Measurements from ENCODE around the gene NRTN.
A peak's percentile ranks its signal among the peaks of the same experiment; 100 is the strongest.
"Not testable (repeated sequence)": the region's sequence is repeated elsewhere in the genome, so short reads cannot be mapped to it uniquely, and the experiment has no call there.

NRTN gene

DNA sequence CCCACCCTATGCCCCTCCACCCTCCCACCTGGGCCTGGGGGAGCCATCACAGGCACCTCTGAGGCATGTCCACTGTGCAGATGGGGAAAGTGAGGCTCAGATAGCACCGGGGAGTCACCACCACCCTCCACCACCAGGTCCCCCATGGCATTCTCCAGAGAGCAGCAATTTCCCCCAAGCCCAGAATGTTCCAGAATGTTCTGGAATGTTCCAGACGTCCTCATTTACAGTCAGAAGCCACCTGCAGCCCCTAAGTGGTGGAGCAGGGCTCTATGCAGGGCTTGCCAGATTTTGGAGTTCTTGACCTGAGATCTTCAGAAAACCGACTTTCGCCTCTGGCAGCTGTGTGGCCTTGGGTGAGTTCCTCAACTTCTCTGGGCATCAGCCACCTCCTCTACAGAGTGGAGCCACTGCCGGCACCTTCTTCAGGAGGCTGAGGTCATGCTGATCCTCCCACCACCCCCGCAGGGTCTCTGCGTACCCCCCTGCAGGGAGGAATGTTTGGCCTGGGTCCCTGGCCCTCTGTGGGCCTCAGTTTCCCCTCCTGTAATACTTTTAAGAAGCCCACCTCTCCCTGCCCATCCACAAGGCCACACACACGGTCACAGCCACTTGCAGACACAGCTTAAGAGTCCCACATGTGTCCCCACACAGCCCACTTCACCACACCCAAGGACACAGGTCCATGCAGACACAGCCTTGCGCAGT is 59.3 kb downstream of the NRTN start:
- no peaks in the 10 kb centered on the region for H3K36me3 ChIP-seq (ENCODE audit: control insufficient read depth in 5 of 5, insufficient read depth in 5 of 5, low read length in 5 of 5)
- H3K27ac ChIP-seq (ENCODE audit: low read depth, low read length) = no peak overlapping the region
- H3K27me3 ChIP-seq (ENCODE audit: control insufficient read depth in 5 of 5, insufficient read depth in 4 of 5, low read length in 5 of 5) = peaks cover 5 to 12% (median 6%) of the 10 kb centered on the region in 5 donors
- no peak overlapping the region for H3K9ac ChIP-seq (ENCODE audit: low read length in 5 of 5)
- H3K4me3 ChIP-seq (ENCODE audit: low read depth in 1 of 5, low read length in 5 of 5) = no peak overlapping the region
- H3K9me3 ChIP-seq (ENCODE audit: control insufficient read depth in 5 of 5, low read length in 5 of 5) = no peaks in the 10 kb centered on the region
- no peaks in the 10 kb centered on the region for H3K4me1 ChIP-seq (ENCODE audit: control insufficient read depth in 5 of 5, insufficient read depth in 5 of 5, low read length in 5 of 5)

DNA sequence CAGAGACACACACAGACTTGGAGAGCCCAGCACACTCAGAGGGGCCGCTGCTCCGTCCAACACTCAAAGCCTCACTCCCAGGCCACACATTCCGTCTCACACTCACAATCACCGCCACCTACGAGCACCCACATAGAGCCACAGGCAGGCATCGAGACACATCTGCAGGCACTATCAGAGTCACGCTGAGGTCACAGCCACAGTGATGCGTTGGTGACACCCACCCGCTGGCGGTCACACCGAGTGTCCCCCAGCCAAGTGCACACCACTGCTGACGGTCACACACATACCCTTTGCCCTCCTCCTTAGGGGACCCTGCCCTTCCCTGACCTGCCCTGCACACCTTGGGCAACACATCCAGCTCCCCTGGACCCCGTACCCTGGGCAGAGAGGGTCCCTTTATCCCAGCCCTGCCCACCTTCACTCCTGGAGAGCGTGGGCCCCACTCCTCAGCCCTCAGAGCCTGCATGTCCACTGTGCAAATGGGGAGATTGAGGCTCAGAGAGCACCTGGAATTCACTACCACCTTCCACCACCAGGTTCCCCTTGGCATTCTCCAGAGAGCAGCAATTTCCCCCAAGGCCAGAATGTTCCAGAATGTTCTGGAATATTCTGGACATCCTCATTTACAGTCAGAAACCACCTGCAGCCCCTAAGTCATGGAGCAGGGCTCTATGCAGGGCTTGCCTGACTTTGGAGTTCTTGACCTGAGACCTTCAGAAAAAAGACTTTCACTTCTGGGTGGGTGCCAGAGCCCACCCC is 60.0 kb downstream of the NRTN start:
- Histone ChIP-seq H3K4me1 (ENCODE audit: control insufficient read depth in 5 of 5, insufficient read depth in 5 of 5, low read length in 5 of 5) (no peaks in the 10 kb centered on the region), H3K9me3 (ENCODE audit: control insufficient read depth in 5 of 5, low read length in 5 of 5) (no peaks in the 10 kb centered on the region), H3K9ac (ENCODE audit: low read length in 5 of 5) (no peak overlapping the region), H3K4me3 (ENCODE audit: low read depth in 1 of 5, low read length in 5 of 5) (no peak overlapping the region), H3K36me3 (ENCODE audit: control insufficient read depth in 5 of 5, insufficient read depth in 5 of 5, low read length in 5 of 5) (no peaks in the 10 kb centered on the region), H3K27ac (ENCODE audit: low read depth, low read length) (no peak overlapping the region), H3K27me3 (ENCODE audit: control insufficient read depth in 5 of 5, insufficient read depth in 4 of 5, low read length in 5 of 5) (peaks cover 5 to 10% (median 6%) of the 10 kb centered on the region in 5 donors)

DNA sequence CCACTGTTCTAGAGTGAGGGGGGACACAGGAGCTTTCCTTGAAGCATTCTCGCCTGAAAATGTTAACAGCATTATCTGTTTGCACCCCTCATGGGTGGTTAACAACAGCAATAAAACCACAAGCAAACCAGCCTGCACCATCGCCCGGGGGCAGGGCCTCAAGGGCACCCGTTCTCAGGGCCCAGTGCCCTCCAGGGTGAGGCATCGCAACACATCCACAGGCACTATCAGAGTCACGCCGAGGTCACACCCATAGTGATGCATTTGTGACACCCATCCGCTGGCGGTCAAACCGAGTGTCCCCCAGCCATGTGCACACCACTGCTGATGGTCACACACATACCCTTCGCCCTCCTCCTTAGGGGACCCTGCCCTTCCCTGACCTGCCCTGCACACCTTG is 60.9 kb downstream of the NRTN start:
- no peaks in the 10 kb centered on the region for H3K36me3 ChIP-seq (ENCODE audit: control insufficient read depth in 5 of 5, insufficient read depth in 5 of 5, low read length in 5 of 5)
- no peak overlapping the region for H3K27ac ChIP-seq (ENCODE audit: low read depth, low read length)
- H3K4me1 ChIP-seq (ENCODE audit: control insufficient read depth in 5 of 5, insufficient read depth in 5 of 5, low read length in 5 of 5) = no peaks in the 10 kb centered on the region
- H3K4me3 ChIP-seq (ENCODE audit: low read depth in 1 of 5, low read length in 5 of 5) = no peak overlapping the region
- H3K9ac ChIP-seq (ENCODE audit: low read length in 5 of 5) = no peak overlapping the region
- peaks cover 5 to 10% (median 6%) of the 10 kb centered on the region in 5 donors for H3K27me3 ChIP-seq (ENCODE audit: control insufficient read depth in 5 of 5, insufficient read depth in 4 of 5, low read length in 5 of 5)
- H3K9me3 ChIP-seq (ENCODE audit: control insufficient read depth in 5 of 5, low read length in 5 of 5) = no peaks in the 10 kb centered on the region

DNA sequence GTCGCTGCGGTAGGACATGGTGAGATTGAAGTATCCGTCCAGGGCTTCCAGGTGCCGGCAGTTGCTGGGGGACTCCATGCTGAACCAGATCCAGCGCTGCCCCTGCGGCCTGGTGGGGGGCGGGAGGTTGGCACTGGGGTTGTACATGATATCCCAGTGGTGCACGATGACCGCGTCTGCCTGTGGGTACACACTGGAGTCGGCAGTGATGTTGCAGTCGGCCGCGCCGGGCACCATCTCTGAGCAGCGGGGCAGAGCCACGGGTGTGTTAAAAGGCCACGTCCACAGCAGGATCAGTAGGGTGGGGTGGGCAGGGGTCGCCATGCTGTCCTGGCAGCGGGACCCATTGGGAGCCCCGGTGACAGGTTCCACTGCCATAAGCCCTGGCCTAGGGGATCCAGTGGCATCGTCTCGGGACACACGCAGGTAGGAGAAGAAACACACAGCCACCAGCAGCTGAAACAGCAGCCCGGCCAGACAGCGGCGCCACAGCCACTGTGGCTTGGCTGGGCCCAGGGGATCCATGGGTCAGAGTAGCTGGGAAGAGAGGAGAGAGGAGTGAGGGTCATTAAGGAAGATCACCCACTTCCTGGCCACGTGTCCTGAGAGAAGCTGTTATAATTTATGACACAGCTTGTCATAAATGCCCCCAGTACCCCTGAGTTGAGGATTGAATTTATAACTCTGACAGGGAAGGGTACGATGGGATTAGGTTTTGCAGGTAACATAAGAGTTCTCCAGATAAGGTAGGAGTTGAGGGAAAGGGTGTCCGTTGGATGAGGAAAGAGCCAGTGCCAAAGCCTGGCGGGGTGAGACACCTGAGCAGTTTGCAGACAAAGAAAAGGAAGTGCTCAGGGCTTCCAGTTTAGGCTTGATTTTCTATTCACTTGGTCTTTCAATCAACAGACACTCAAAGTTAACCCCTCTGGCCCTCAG is 62.6 kb downstream of the NRTN start:
- Histone ChIP-seq H3K9me3 (ENCODE audit: control insufficient read depth in 5 of 5, low read length in 5 of 5) (no peaks in the 10 kb centered on the region), H3K27me3 (ENCODE audit: control insufficient read depth in 5 of 5, insufficient read depth in 4 of 5, low read length in 5 of 5) (peaks cover 0 to 6% (median 5%) of the 10 kb centered on the region in 5 donors), H3K4me3 (ENCODE audit: low read depth in 1 of 5, low read length in 5 of 5) (no peak overlapping the region), H3K9ac (ENCODE audit: low read length in 5 of 5) (no peak overlapping the region), H3K36me3 (ENCODE audit: control insufficient read depth in 5 of 5, insufficient read depth in 5 of 5, low read length in 5 of 5) (no peaks in the 10 kb centered on the region), H3K27ac (ENCODE audit: low read depth, low read length) (no peak overlapping the region), H3K4me1 (ENCODE audit: control insufficient read depth in 5 of 5, insufficient read depth in 5 of 5, low read length in 5 of 5) (peaks cover 0 to 3% (median 0%) of the 10 kb centered on the region in 5 donors)

DNA sequence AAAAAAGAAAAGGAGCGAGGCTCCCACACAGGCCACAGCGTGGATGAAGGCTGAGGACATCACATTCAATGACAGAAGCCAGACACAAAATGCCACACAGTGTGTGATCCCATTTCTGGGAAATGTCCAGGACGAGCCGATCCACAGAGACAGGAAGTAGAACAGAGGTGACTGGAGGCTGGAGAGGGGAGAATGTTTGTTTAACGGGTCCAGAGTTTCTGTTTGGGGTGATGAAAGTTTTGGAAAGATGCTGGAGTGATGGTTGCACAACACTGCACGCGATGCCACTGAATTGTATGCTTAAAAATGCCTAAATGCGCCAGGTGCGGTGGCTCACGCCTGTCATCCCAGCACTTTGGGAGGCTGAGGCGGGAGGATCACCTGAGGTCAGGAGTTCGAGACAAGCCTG is 66.1 kb downstream of the NRTN start:
- Histone ChIP-seq H3K36me3 (ENCODE audit: control insufficient read depth in 5 of 5, insufficient read depth in 5 of 5, low read length in 5 of 5) (no peaks in the 10 kb centered on the region), H3K27me3 (ENCODE audit: control insufficient read depth in 5 of 5, insufficient read depth in 4 of 5, low read length in 5 of 5) (peaks cover 0 to 5% (median 3%) of the 10 kb centered on the region in 5 donors), H3K9ac (ENCODE audit: low read length in 5 of 5) (no peak overlapping the region), H3K9me3 (ENCODE audit: control insufficient read depth in 5 of 5, low read length in 5 of 5) (no peaks in the 10 kb centered on the region), H3K4me3 (ENCODE audit: low read depth in 1 of 5, low read length in 5 of 5) (no peak overlapping the region), H3K27ac (ENCODE audit: low read depth, low read length) (no peak overlapping the region), H3K4me1 (ENCODE audit: control insufficient read depth in 5 of 5, insufficient read depth in 5 of 5, low read length in 5 of 5) (peaks cover 0 to 3% (median 0%) of the 10 kb centered on the region in 5 donors)

DNA sequence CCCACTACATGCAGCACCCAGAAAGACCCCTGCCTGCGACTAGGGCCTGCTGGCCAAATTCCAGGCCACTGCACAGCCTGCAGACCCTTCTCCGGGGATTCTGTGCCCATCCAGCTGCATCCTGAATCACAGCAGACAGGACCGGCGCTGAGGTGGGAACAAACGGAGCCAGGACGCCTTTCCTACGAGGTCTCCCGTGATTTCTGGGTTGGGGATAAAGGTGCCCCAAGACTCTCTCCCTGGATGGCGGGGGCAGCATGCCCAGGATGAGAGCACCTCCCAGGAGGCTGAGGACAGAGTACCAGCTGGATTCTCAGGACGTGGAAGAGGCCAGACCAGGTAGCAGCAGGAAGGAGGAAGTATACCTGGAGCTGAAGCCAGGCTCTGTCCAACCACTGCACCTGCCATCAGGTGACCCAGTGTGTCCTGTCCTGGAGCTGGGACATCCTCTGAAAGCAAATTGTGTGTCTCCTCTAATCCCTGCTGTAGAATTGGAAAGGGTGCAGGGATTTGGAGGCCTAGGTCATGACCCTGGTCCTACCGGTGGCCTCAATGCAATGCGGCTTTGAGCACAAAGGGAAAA is 68.8 kb downstream of the NRTN start:
- H3K4me1 ChIP-seq (ENCODE audit: control insufficient read depth in 5 of 5, insufficient read depth in 5 of 5, low read length in 5 of 5) = peaks cover 0 to 3% (median 0%) of the 10 kb centered on the region in 5 donors
- no peaks in the 10 kb centered on the region for H3K36me3 ChIP-seq (ENCODE audit: control insufficient read depth in 5 of 5, insufficient read depth in 5 of 5, low read length in 5 of 5)
- no peak overlapping the region for H3K9ac ChIP-seq (ENCODE audit: low read length in 5 of 5)
- H3K27ac ChIP-seq (ENCODE audit: low read depth, low read length) = no peak overlapping the region
- no peaks in the 10 kb centered on the region for H3K9me3 ChIP-seq (ENCODE audit: control insufficient read depth in 5 of 5, low read length in 5 of 5)
- peaks cover 12 to 18% (median 12%) of the 10 kb centered on the region in 5 donors for H3K27me3 ChIP-seq (ENCODE audit: control insufficient read depth in 5 of 5, insufficient read depth in 4 of 5, low read length in 5 of 5)
- no peak overlapping the region for H3K4me3 ChIP-seq (ENCODE audit: low read depth in 1 of 5, low read length in 5 of 5)

DNA sequence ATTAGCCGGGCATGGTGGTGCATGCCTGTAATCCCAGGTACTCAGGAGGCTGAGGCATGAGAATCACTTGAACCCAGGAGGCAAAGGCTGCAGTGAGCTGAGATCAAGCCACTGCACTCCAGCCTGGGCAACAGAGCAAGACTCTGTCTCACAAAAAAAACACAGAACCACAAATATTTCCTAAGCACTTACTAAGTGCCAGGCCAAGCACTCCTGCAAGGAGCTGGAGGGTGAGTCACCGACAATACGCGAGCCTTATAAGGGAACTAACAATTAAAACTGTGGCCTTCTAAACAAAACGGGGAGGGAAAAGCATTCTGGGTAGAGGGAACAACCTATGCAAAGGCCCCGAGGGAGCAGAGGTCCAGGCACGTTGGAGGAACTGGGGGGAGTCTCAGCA is 69.6 kb downstream of the NRTN start:
- H3K4me1 ChIP-seq (ENCODE audit: control insufficient read depth in 5 of 5, insufficient read depth in 5 of 5, low read length in 5 of 5); H3K4me3 ChIP-seq (ENCODE audit: low read depth in 1 of 5, low read length in 5 of 5); H3K9me3 ChIP-seq (ENCODE audit: control insufficient read depth in 5 of 5, low read length in 5 of 5); H3K27ac ChIP-seq (ENCODE audit: low read depth, low read length); H3K36me3 ChIP-seq (ENCODE audit: control insufficient read depth in 5 of 5, insufficient read depth in 5 of 5, low read length in 5 of 5); H3K9ac ChIP-seq (ENCODE audit: low read length in 5 of 5): not testable (repeated sequence)
- peaks cover 15 to 21% (median 19%) of the 10 kb centered on the region in 5 donors for H3K27me3 ChIP-seq (ENCODE audit: control insufficient read depth in 5 of 5, insufficient read depth in 4 of 5, low read length in 5 of 5)

DNA sequence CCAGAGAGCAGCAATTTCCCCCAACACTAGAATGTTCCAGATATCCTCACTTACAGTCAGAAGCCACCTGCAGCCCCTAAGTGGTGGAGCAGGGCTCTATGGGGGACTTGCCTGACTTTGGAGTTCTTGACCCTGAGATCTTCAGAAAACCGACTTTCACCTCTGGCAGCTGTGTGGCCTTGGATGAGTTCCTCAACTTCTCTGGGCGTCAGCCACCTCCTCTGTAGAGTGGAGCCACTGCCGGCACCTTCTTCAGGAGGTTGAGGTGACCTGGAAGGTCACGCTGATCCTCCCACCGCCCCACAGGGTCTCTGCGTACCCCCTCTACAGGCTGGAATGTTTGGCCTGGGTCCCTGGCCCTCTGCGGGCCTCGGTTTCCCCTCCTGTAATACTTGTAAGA is 72.6 kb downstream of the NRTN start:
- H3K4me3 ChIP-seq (ENCODE audit: low read depth in 1 of 5, low read length in 5 of 5) = no peak overlapping the region
- peaks cover 18 to 33% (median 28%) of the 10 kb centered on the region in 5 donors for H3K27me3 ChIP-seq (ENCODE audit: control insufficient read depth in 5 of 5, insufficient read depth in 4 of 5, low read length in 5 of 5)
- H3K36me3 ChIP-seq (ENCODE audit: control insufficient read depth in 5 of 5, insufficient read depth in 5 of 5, low read length in 5 of 5) = no peaks in the 10 kb centered on the region
- no peak overlapping the region for H3K27ac ChIP-seq (ENCODE audit: low read depth, low read length)
- peaks cover 0 to 5% (median 4%) of the 10 kb centered on the region in 5 donors for H3K4me1 ChIP-seq (ENCODE audit: control insufficient read depth in 5 of 5, insufficient read depth in 5 of 5, low read length in 5 of 5)
- peak overlapping the region in 1 of 5 donors; percentile 2 for H3K9ac ChIP-seq (ENCODE audit: low read length in 5 of 5)
- no peaks in the 10 kb centered on the region for H3K9me3 ChIP-seq (ENCODE audit: control insufficient read depth in 5 of 5, low read length in 5 of 5)

DNA sequence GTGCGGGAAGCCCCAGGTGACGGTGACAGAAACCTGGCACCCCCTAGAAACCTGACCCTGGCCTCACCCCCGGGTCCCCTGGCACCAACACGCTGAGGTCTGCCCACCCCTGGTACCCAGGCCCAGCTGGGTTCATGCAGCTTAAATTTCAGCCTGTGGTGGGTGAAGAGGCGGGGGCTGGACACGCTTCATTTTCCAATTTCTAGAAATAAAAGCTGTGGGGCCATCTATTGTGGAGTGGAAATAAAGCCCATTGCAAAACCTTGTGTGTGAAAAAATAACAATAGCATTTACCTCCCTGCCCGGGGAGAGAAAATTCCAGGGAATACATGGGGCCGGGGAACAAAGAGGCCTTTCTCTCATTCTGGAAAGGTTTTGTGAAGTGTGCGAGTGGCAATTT is 73.0 kb downstream of the NRTN start:
- H3K9me3 ChIP-seq (ENCODE audit: control insufficient read depth in 5 of 5, low read length in 5 of 5) = no peaks in the 10 kb centered on the region
- H3K4me3 ChIP-seq (ENCODE audit: low read depth in 1 of 5, low read length in 5 of 5) = no peak overlapping the region
- H3K27me3 ChIP-seq (ENCODE audit: control insufficient read depth in 5 of 5, insufficient read depth in 4 of 5, low read length in 5 of 5) = peaks cover 18 to 33% (median 28%) of the 10 kb centered on the region in 5 donors
- no peak overlapping the region for H3K9ac ChIP-seq (ENCODE audit: low read length in 5 of 5)
- H3K36me3 ChIP-seq (ENCODE audit: control insufficient read depth in 5 of 5, insufficient read depth in 5 of 5, low read length in 5 of 5) = no peaks in the 10 kb centered on the region
- no peak overlapping the region for H3K27ac ChIP-seq (ENCODE audit: low read depth, low read length)
- H3K4me1 ChIP-seq (ENCODE audit: control insufficient read depth in 5 of 5, insufficient read depth in 5 of 5, low read length in 5 of 5) = peaks cover 0 to 5% (median 4%) of the 10 kb centered on the region in 5 donors
